H1 (cell line): ENCODE measurements around the gene NOC3L. TPM values are rescaled to one million over a fixed set of nuclear protein-coding genes. Genes with fewer than 3 reads are reported as not detected.

Experiments
- CTCF ChIA-PET: fragments of 300-600 bp; sonication (Branson Sonifier 250); formaldehyde crosslinking; loops from one replicate; lab custom pipeline; 2021; ENCODE audit not compliant: partially characterized antibody; lab: Charles Lee
- POLR2A ChIA-PET: fragments of 300-600 bp; sonication (Branson Sonifier 250); formaldehyde crosslinking; loops from one replicate; lab custom pipeline; 2021; ENCODE audit warnings: inconsistent platforms; ENCODE audit not compliant: partially characterized antibody; lab: Charles Lee
- DNase-seq, 2 experiments: peaks; one replicate each; pipeline versions ENCODE4 v3.0.0 to v3.0.0-alpha.2; 2010 to 2022; ENCODE audit warnings: low spot score in 2 of 2, low read depth in 1 of 2, mixed read lengths in 1 of 2
- FAIRE-seq: peaks from 2 replicates; lab custom pipeline; 2011; peaks lifted over from hg19 to GRCh38; lab: Jason Lieb, UNC
- H2AFZ ChIP-seq: 2 replicates; pipeline ENCODE4 v1.8.1; 2012; ENCODE audit warnings: low read length, inconsistent platforms
- H2AK5ac ChIP-seq: 2 replicates; pipeline ENCODE4 v1.6.1; 2013; ENCODE audit warnings: low read depth, low read length
- H2BK120ac ChIP-seq: replicated peaks from 2 replicates; pipeline ENCODE3; 2013; ENCODE audit warnings: low read depth, low read length, inconsistent platforms
- H2BK12ac ChIP-seq: 2 replicates; pipeline ENCODE4 v1.6.1; 2013; ENCODE audit warnings: low read depth, low read length
- H2BK15ac ChIP-seq: 2 replicates; pipeline ENCODE4 v1.6.1; 2013; ENCODE audit warnings: low read length
- H2BK20ac ChIP-seq: 2 replicates; pipeline ENCODE4 v1.6.1; 2013; ENCODE audit warnings: low read length
- H2BK5ac ChIP-seq: 2 replicates; pipeline ENCODE4 v1.6.1; 2013; ENCODE audit warnings: low read depth, low read length
- H3K14ac ChIP-seq: 2 replicates; pipeline ENCODE4 v1.6.1; 2013; ENCODE audit warnings: inconsistent platforms; ENCODE audit not compliant: insufficient read length
- H3K18ac ChIP-seq: 2 replicates; pipeline ENCODE4 v1.6.1; 2013; ENCODE audit warnings: low read length; ENCODE audit errors: extremely low read depth
- H3K23ac ChIP-seq: 2 replicates; pipeline ENCODE4 v1.6.1; 2013; ENCODE audit warnings: inconsistent platforms; ENCODE audit not compliant: insufficient read length
- H3K23me2 ChIP-seq: 2 replicates; pipeline ENCODE4 v1.6.1; 2013; ENCODE audit warnings: low read depth, low read length
- H3K27ac ChIP-seq: 2 replicates; pipeline ENCODE4 v1.6.1; 2011; ENCODE audit warnings: low read depth, low read length, inconsistent platforms
- H3K27me3 ChIP-seq, 4 experiments: replicated peaks in 1 of 4; 1 replicate in 1 of 4; 2 replicates in 3 of 4; pipeline versions ENCODE4 v1.6.1 to v1.8.1; 2011 to 2013; ENCODE audit warnings: low read length in 3 of 4, mild to moderate bottlenecking in 3 of 4, inconsistent platforms in 2 of 4, mixed read lengths in 2 of 4, moderate library complexity in 1 of 4; ENCODE audit not compliant: control insufficient read depth in 3 of 4, insufficient read depth in 3 of 4; ENCODE audit errors: extremely low read depth in 1 of 4
- H3K36me3 ChIP-seq, 4 experiments: 2 replicates each; pipeline versions ENCODE4 v1.6.1 to v1.8.1; 2011 to 2013; ENCODE audit warnings: mild to moderate bottlenecking in 4 of 4, low read length in 3 of 4, moderate library complexity in 2 of 4, control low read depth in 1 of 4, inconsistent platforms in 1 of 4; ENCODE audit not compliant: insufficient read depth in 4 of 4, control insufficient read depth in 2 of 4
- H3K4ac ChIP-seq: replicated peaks from 2 replicates; pipeline ENCODE3; 2013; ENCODE audit warnings: low read length, low read depth, mixed read lengths, inconsistent platforms; ENCODE audit not compliant: insufficient read length
- H3K4me1 ChIP-seq, 4 experiments: replicated peaks in 1 of 4; 1 replicate in 1 of 4; 2 replicates in 3 of 4; pipeline versions ENCODE4 v1.6.1 to v1.8.1; 2011 to 2013; ENCODE audit warnings: low read length in 3 of 4, inconsistent platforms in 2 of 4, mixed read lengths in 1 of 4; ENCODE audit not compliant: insufficient read depth in 4 of 4, control insufficient read depth in 3 of 4
- H3K4me2 ChIP-seq, 2 experiments: 2 replicates each; pipeline versions ENCODE4 v1.6.1 to v1.8.1; 2011 to 2013; ENCODE audit warnings: low read depth in 2 of 2, low read length in 2 of 2, control low read depth in 1 of 2, inconsistent platforms in 1 of 2, mild to moderate bottlenecking in 1 of 2; ENCODE audit not compliant: insufficient read depth in 1 of 2
- H3K4me3 ChIP-seq, 4 experiments: fragments of 200-600, 300-600 bp in 1 of 4; sonication (generic), shearing (Covaris generic), sonication (Bioruptor Twin) in 1 of 4; 2 replicates each; pipeline versions ENCODE4 v1.5.1 to v1.8.1; 2011 to 2016; ENCODE audit warnings: low read length in 4 of 4, low read depth in 3 of 4, control low read depth in 2 of 4, inconsistent platforms in 2 of 4, mild to moderate bottlenecking in 2 of 4, mixed read lengths in 1 of 4, moderate library complexity in 1 of 4; ENCODE audit not compliant: insufficient read depth in 2 of 4; ENCODE audit errors: extremely low read depth in 1 of 4
- H3K56ac ChIP-seq: replicated peaks from 2 replicates; pipeline ENCODE3; 2013; ENCODE audit warnings: low read depth, mild to moderate bottlenecking, mixed read lengths, low read length, inconsistent platforms; ENCODE audit not compliant: insufficient read length
- H3K79me1 ChIP-seq: 2 replicates; pipeline ENCODE4 v1.6.1; 2013; ENCODE audit warnings: low read depth, low read length, control low read depth
- H3K79me2 ChIP-seq, 2 experiments: 2 replicates each; pipeline versions ENCODE4 v1.6.1 to v1.8.1; 2012 to 2013; ENCODE audit warnings: low read length in 2 of 2, mild to moderate bottlenecking in 2 of 2, inconsistent platforms in 1 of 2; ENCODE audit not compliant: insufficient read depth in 2 of 2, control insufficient read depth in 1 of 2
- H3K9ac ChIP-seq, 4 experiments: replicated peaks in 1 of 4; 1 replicate in 1 of 4; 2 replicates in 3 of 4; pipeline versions ENCODE4 v1.6.1 to v1.8.1; 2011 to 2013; ENCODE audit warnings: low read depth in 3 of 4, low read length in 3 of 4, control low read depth in 2 of 4, mild to moderate bottlenecking in 2 of 4, moderate library complexity in 2 of 4, inconsistent platforms in 1 of 4; ENCODE audit errors: extremely low read depth in 1 of 4
- H3K9me3 ChIP-seq, 2 experiments: 2 replicates each; pipeline versions ENCODE4 v1.6.1 to v1.8.1; 2012 to 2013; ENCODE audit warnings: mild to moderate bottlenecking in 2 of 2, moderate library complexity in 2 of 2, control low read depth in 1 of 2, inconsistent platforms in 1 of 2, low read depth in 1 of 2, low read length in 1 of 2, mixed read lengths in 1 of 2; ENCODE audit not compliant: insufficient read depth in 2 of 2
- H4K20me1 ChIP-seq, 2 experiments: replicated peaks in 1 of 2; 2 replicates each; pipeline versions ENCODE3 to v1.8.1; 2011 to 2013; ENCODE audit warnings: inconsistent platforms in 2 of 2, low read length in 2 of 2, mild to moderate bottlenecking in 1 of 2; ENCODE audit not compliant: insufficient read depth in 2 of 2, control insufficient read depth in 1 of 2
- H4K5ac ChIP-seq: 2 replicates; pipeline ENCODE4 v1.6.1; 2013; ENCODE audit warnings: low read length, low read depth, mixed read lengths, inconsistent platforms; ENCODE audit not compliant: insufficient read length
- H4K8ac ChIP-seq: 2 replicates; pipeline ENCODE4 v1.8.0; 2013; ENCODE audit warnings: mild to moderate bottlenecking, moderate library complexity, low read length, inconsistent platforms; ENCODE audit not compliant: insufficient read depth; ENCODE audit errors: extremely low read depth
- H4K91ac ChIP-seq: replicated peaks from 2 replicates; pipeline ENCODE3; 2013; ENCODE audit warnings: low read length, mixed read lengths, inconsistent platforms; ENCODE audit not compliant: insufficient read length
- YY1 ChIP-seq: IDR thresholded peaks from 2 replicates; pipeline ENCODE4 v1.6.1; 2011; ENCODE audit warnings: low read depth, mild to moderate bottlenecking, low read length
- WGBS, 2 experiments: shearing (Covaris generic) in 1 of 2; methylation state at CpG; one replicate each; pipeline versions ENCODE4 v1.1.6 to v1.1.7; 2013 to 2015; ENCODE audit warnings: low lambda C conversion rate in 2 of 2, mixed read lengths in 2 of 2, inconsistent platforms in 1 of 2, low coverage in 1 of 2, missing lambda C conversion rate in 1 of 2; ENCODE audit not compliant: insufficient replicate concordance in 2 of 2, insufficient coverage in 1 of 2, insufficient read length in 1 of 2; ENCODE audit errors: extremely low coverage in 1 of 2, missing lambda C conversion rate in 1 of 2; 5-methylcytosine and 5-hydroxymethylcytosine counted together
- polyA plus RNA-seq, 7 experiments: library from polyadenylated mRNA; depleted of rRNA in 3 of 7; stranded (reverse) in 5 of 7; unstranded in 2 of 7; fragments of >200 nt in 5 of 7; fragments of 200-250 nt in 2 of 7; gene quantifications; 1 replicate in 5 of 7; 2 replicates in 1 of 7; 4 replicates in 1 of 7; pipeline versions ENCODE4 v1.2.1 to v1.2.3, GENCODE V29; 2011 to 2013; ENCODE audit warnings: missing spikeins in 2 of 7, mixed read lengths in 2 of 7
- total RNA-seq: library from RNA; stranded (reverse); fragmentation: NEBNext Ultra II Directional; extraction: Animal tissue kit (Norgen Biotek cat#: 25700); gene quantifications from 2 replicates; pipeline ENCODE4 v1.2.1, GENCODE V29; 2021

NOC3L gene
- total and polyA plus RNA-seq, 2 of the 8 experiments (the other 6 are each of a cell fraction or from before 2014, with no cell fraction given), result 7.1 to 39.1 TPM

GRCh38 chr10:94333051-94333450, 29.7 kb downstream of the NOC3L start:
- no peak overlapping the region for H3K27ac ChIP-seq
- H3K4ac ChIP-seq, result no peak overlapping the region
- DNase-seq, result no peak
- no peak overlapping the region for H3K9ac ChIP-seq
- CTCF ChIA-PET, result interaction anchor here (1.1 to 2.7 kb wide), 4 partner anchors 10 to 168 kb away, joined by 3 to 8 read pairs (median 6); no protein-coding TSS in a partner anchor
- H4K5ac ChIP-seq, result no peak overlapping the region
- H4K91ac ChIP-seq, result no peak overlapping the region
- H3K56ac ChIP-seq, result no peak overlapping the region
- H3K23me2 ChIP-seq, result no peaks in the 10 kb centered on the region
- POLR2A ChIA-PET, result interaction anchor here (0.8 to 1.0 kb wide), 2 partner anchors 10 to 13 kb away, joined by 3 to 4 read pairs; no protein-coding TSS in a partner anchor
- H2BK120ac ChIP-seq, result no peak overlapping the region
- H2BK5ac ChIP-seq, result no peak overlapping the region
- H4K20me1 ChIP-seq, result no peaks in the 10 kb centered on the region
- no peaks in the 10 kb centered on the region for H3K79me1 ChIP-seq
- no peak for TF ChIP-seq YY1
- H3K23ac ChIP-seq, result no peak overlapping the region
- H3K18ac ChIP-seq, result no peak overlapping the region
- H2AFZ ChIP-seq, result no peak overlapping the region
- H3K4me1 ChIP-seq, result no peaks in the 10 kb centered on the region
- peaks cover 9 to 66% (median 33%) of the 10 kb centered on the region in 4 experiments for H3K36me3 ChIP-seq
- no peak overlapping the region for H3K14ac ChIP-seq
- H2BK15ac ChIP-seq, result no peak overlapping the region
- H2AK5ac ChIP-seq, result no peak overlapping the region
- no peaks in the 10 kb centered on the region for H3K27me3 ChIP-seq
- no peaks in the 10 kb centered on the region for H3K9me3 ChIP-seq
- no peak overlapping the region for H4K8ac ChIP-seq
- H3K4me2 ChIP-seq, result no peak overlapping the region
- H3K79me2 ChIP-seq, result no peaks in the 10 kb centered on the region
- H3K4me3 ChIP-seq, result no peak overlapping the region
- H2BK20ac ChIP-seq, result no peak overlapping the region
- no peak for FAIRE-seq
- WGBS, 2 experiments, result 86% methylated on average over 2 of the region's 2 CpGs; no CpG with 5 or more reads in 1 of the 2 experiments
- no peak overlapping the region for H2BK12ac ChIP-seq
